ENCODE measurements around the gene TBCC. TPM values are rescaled to one million over a fixed set of nuclear protein-coding genes. Genes with fewer than 3 reads are reported as not detected.

TBCC gene, protein sequence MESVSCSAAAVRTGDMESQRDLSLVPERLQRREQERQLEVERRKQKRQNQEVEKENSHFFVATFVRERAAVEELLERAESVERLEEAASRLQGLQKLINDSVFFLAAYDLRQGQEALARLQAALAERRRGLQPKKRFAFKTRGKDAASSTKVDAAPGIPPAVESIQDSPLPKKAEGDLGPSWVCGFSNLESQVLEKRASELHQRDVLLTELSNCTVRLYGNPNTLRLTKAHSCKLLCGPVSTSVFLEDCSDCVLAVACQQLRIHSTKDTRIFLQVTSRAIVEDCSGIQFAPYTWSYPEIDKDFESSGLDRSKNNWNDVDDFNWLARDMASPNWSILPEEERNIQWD
- 10 to 100 TPM; 35.4 to 35.5 TPM for total RNA-seq

DNA sequence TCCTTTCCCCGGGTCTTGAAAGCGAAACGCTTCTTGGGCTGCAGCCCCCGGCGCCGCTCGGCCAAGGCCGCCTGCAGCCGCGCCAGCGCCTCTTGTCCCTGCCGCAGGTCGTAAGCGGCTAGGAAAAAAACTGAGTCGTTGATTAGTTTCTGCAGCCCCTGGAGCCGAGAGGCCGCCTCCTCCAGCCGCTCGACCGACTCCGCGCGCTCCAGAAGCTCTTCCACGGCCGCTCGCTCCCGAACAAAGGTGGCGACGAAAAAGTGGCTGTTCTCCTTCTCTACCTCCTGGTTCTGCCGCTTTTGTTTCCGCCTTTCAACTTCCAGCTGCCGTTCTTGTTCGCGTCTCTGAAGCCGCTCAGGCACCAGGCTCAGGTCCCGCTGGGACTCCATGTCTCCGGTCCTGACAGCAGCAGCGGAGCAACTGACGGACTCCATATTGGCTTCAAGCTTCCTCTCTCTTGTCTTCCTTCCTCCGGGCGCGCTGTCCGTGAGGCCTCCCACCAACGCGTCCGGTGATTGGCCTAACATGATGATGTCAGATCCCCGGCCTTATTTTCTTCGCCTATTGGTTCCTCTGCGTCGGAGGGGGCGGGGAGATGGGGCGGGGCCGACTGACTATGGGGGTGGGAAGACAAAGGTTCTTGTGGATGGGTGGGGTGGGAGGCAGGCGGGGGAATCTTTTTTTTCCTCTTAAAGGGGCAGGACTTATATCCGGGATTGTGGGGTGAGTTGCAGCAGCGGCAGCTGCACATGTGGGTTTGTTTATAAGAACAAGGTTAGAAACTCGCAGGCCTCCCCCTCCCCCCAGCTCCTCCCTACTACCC, at the start of gene TBCC:
Gene TBCC, minus strand, starts transcription at position 464 of the 823 bp plus-strand sequence. Its CDS starts 30 bp downstream, at position 434.

DNA sequence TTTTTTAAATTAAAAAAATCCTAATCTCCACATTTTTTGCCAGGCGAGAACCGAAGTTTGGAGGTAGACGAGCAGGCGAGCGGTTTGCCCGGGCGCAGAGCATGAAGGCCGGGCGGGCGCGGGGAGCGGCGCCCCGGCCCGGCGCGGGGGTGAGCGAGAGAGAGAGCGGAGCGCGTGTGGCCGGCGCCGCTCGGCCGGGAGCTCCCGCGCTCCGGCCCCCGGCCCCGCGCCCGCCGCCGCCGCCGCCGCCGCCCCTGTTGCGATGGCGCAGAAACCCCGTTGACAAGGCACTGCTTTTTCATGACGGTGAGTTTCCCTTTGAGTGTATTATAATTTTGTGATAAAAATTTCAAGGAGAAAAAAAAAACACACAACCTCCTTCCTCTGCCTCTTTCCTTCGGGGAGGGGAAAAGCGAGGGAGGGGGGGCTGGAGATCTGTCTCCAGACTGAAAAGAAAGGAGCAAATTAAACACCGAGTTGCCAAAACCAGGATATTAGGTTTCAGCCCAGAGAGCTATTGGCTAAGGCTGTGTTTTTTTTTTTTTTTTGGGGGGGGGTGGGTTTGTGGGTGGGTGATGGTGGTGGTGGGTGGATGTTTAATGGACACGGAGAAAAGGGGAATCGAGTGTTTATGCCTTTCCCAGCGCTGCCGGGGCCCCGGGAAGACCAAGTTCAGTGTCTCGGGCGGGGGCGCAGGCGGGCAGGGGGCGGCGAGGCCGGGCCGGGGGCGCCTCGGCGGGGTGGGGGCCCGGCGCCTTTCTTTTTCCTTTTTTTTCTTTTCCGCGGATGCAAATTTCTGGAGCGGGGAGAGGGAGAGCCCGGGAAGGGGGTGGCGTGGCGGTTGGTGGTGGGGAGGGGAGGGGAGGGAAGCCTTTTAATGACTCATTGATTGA, 36.1 kb upstream of the TBCC start, which contains the start of gene BICRAL:
Gene BICRAL, plus strand, starts transcription at position 257 of the 893 bp plus-strand sequence. CDS start 39,971 bp downstream, outside the sequence.

DNA sequence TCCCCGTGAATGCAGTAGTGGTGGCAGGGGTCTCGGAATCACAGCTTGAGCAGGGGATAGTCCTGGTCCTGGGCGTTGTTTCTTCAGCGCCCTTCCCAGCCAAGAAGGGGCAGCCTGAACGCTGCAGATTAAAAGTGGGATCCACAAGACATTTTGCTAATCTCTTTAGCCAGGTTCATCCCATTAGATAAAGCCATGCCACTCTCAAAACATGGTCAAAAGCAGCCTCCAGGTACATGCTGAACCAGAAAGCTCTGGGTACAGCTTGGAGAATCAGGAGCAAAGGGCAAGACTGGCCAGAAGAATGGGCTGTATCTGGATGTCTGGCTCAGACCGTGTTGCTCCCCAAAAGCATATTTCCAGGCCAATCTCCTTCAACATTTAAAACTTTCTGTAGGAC, 23.4 kb downstream of the TBCC start, which contains the start of gene PRPH2:
Gene PRPH2, minus strand, starts transcription at position 101 of the 400 bp plus-strand sequence. CDS start 263 bp downstream, outside the sequence.

Other genes starting within 250 kb of the TBCC start
- gene UBR2, start 182.1 kb downstream of the TBCC start, total RNA-seq: 10 to 100 TPM; 32.1 to 34.1 TPM
- not detected for gene PRPH2, start 23.5 kb downstream of the TBCC start, total RNA-seq
- 10 to 100 TPM; 25.4 TPM for gene BICRAL, start 35.9 kb upstream of the TBCC start, total RNA-seq
- gene RPL7L1, start 133.5 kb upstream of the TBCC start, total RNA-seq: 10 to 100 TPM; 69.5 to 70.8 TPM
- not detected for gene PTCRA, start 169.9 kb upstream of the TBCC start, total RNA-seq
- gene CNPY3, start 183.4 kb upstream of the TBCC start, total RNA-seq: 10 to 100 TPM; 70.2 to 72.1 TPM
- gene GNMT, start 214.7 kb upstream of the TBCC start, total RNA-seq: under 1 TPM; 0.45 to 0.94 TPM
- 10 to 100 TPM; 27.1 to 28.3 TPM for gene PEX6, start 233.1 kb upstream of the TBCC start, total RNA-seq
- gene PPP2R5D, start 238.5 kb upstream of the TBCC start, total RNA-seq: 10 to 100 TPM; 44.2 to 47.4 TPM